SK-N-SH treated with all-trans-retinoic acid at 6 μM for 48 hours (cell line): ENCODE results near the gene RASIP1.
"Not testable (repeated sequence)": the region's sequence is repeated elsewhere in the genome, so short reads cannot be mapped to it uniquely, and the experiment has no call there.

Experiments
- ATAC-seq: fragments of 200-7000 bp; cut with Tn5 transposase; 3 replicates; pipeline ENCODE4 v1.9.1; 2020; ENCODE audit warnings: mild to moderate bottlenecking, moderate library complexity
- ARNTL ChIP-seq: fragments of 450-650 bp; formaldehyde crosslinking; IDR thresholded peaks from 2 replicates; pipeline ENCODE4 v1.5.0; 2020; ENCODE audit warnings: low read depth, mild to moderate bottlenecking, moderate library complexity, borderline replicate concordance
- BACH2 ChIP-seq: fragments of 250-450 bp; sonication (Bioruptor Pico); IDR thresholded peaks from 2 replicates; pipeline ENCODE4 v1.9.0; 2021; ENCODE audit warnings: mild to moderate bottlenecking, borderline replicate concordance
- CSDC2 ChIP-seq: fragments of 250-450 bp; sonication (Bioruptor Pico); IDR thresholded peaks from 2 replicates; pipeline ENCODE4 v1.5.0; 2020; ENCODE audit warnings: mild to moderate bottlenecking, moderate library complexity
- ESRRG ChIP-seq: fragments of 250-450 bp; sonication (Bioruptor Pico); IDR thresholded peaks from 2 replicates; pipeline ENCODE4 v1.6.1; 2021; ENCODE audit warnings: mild to moderate bottlenecking
- GLIS3 ChIP-seq: fragments of 250-450 bp; sonication (Bioruptor Pico); IDR thresholded peaks from 2 replicates; pipeline ENCODE4 v1.5.0; 2020; ENCODE audit warnings: mild to moderate bottlenecking, moderate library complexity
- ISL1 ChIP-seq: fragments of 250-450 bp; sonication (Bioruptor Pico); IDR thresholded peaks from 2 replicates; pipeline ENCODE4 v2.1.2; 2022; ENCODE audit warnings: mild to moderate bottlenecking, moderate library complexity
- OSR1 ChIP-seq: fragments of 250-450 bp; sonication (Bioruptor Pico); IDR thresholded peaks from 2 replicates; pipeline ENCODE4 v1.8.0; 2022; ENCODE audit warnings: moderate library complexity, mild to moderate bottlenecking, inconsistent platforms
- POU6F1 ChIP-seq: fragments of 250-450 bp; sonication (Bioruptor Pico); IDR thresholded peaks from 2 replicates; pipeline ENCODE4 v1.8.0; 2021; ENCODE audit warnings: low read depth, mild to moderate bottlenecking, moderate library complexity, borderline replicate concordance
- PPARA ChIP-seq: fragments of 250-450 bp; sonication (Bioruptor Pico); IDR thresholded peaks from 2 replicates; pipeline ENCODE4 v1.5.0; 2020; ENCODE audit warnings: mild to moderate bottlenecking, borderline replicate concordance
- RARB ChIP-seq: fragments of 250-450 bp; sonication (Bioruptor Pico); IDR thresholded peaks from 2 replicates; pipeline ENCODE4 v1.8.0; 2021; ENCODE audit warnings: mild to moderate bottlenecking, moderate library complexity
- TCF4 ChIP-seq: fragments of 250-450 bp; sonication (Bioruptor Pico); IDR thresholded peaks from 2 replicates; pipeline ENCODE4 v1.8.0; 2021; ENCODE audit warnings: mild to moderate bottlenecking, moderate library complexity, borderline replicate concordance
- TOX ChIP-seq: fragments of 250-450 bp; sonication (Bioruptor Pico); IDR thresholded peaks from 2 replicates; pipeline ENCODE4 v1.8.0; 2021; ENCODE audit warnings: mild to moderate bottlenecking, moderate library complexity, borderline replicate concordance
- ZC3H10 ChIP-seq: fragments of 250-450 bp; sonication (Bioruptor Pico); IDR thresholded peaks from 2 replicates; pipeline ENCODE4 v1.5.1; 2021; ENCODE audit warnings: mild to moderate bottlenecking, moderate library complexity
- ZFP30 ChIP-seq: fragments of 450-650 bp; formaldehyde crosslinking; IDR thresholded peaks from 2 replicates; pipeline ENCODE4 v1.5.0; 2022; ENCODE audit warnings: mild to moderate bottlenecking, moderate library complexity
- ZNF565 ChIP-seq: fragments of 450-650 bp; formaldehyde crosslinking; conservative IDR thresholded peaks from 2 replicates; pipeline ENCODE4 v1.5.0; 2020; ENCODE audit warnings: low read depth, mild to moderate bottlenecking, moderate library complexity
- ZNF70 ChIP-seq: fragments of 450-650 bp; formaldehyde crosslinking; IDR thresholded peaks from 2 replicates; pipeline ENCODE4 v1.5.0; 2020; ENCODE audit warnings: mild to moderate bottlenecking, moderate library complexity
- ZNF8 ChIP-seq: fragments of 450-650 bp; formaldehyde crosslinking; IDR thresholded peaks from 2 replicates; pipeline ENCODE4 v1.5.0; 2020; ENCODE audit warnings: mild to moderate bottlenecking, moderate library complexity
- TF ChIP-seq, protein P1 (sequence below): fragments of 250-450 bp; sonication (Bioruptor Pico); IDR thresholded peaks from 2 replicates; pipeline ENCODE4 v1.5.1; 2021; ENCODE audit warnings: mild to moderate bottlenecking, moderate library complexity
- TF ChIP-seq, protein P2 (sequence below): fragments of 250-450 bp; sonication (Bioruptor Pico); IDR thresholded peaks from 2 replicates; pipeline ENCODE4 v1.8.0; 2020; ENCODE audit warnings: mild to moderate bottlenecking, moderate library complexity, borderline replicate concordance
- TF ChIP-seq, protein P3 (sequence below): fragments of 250-450 bp; sonication (Bioruptor Pico); IDR thresholded peaks from 2 replicates; pipeline ENCODE4 v1.5.1; 2020; ENCODE audit warnings: low read depth, mild to moderate bottlenecking, moderate library complexity
- TF ChIP-seq, protein P4 (sequence below): fragments of 250-450 bp; sonication (Bioruptor Pico); IDR thresholded peaks from 2 replicates; pipeline ENCODE4 v1.5.0; 2020; ENCODE audit warnings: mild to moderate bottlenecking, moderate library complexity

RASIP1 gene

DNA sequence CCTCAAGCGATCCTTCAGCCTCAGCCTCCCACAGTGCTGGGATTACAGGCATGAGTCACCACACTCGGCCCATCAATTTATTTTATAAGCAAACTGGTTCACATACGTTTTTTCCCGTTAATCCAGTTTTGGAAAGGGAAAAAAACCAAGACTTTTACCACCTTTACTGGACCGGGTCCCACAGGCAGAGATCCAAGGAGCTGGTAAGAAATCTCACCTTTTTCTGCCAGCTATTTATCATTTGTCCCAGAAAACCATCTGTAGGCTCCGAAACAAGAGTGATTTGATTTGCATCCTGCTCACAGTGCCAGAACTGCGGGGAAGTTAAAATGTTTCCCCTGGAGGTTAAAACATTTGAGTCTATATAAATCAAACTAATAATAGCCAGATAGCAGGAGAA, 51.0 kb downstream of the RASIP1 start:
- TF ChIP-seq ISL1, result no peak
- TF ChIP-seq ZNF8, result no peak
- no peak for TF ChIP-seq ESRRG (CRISPR knock-in tag)
- ATAC-seq, result no peak

DNA sequence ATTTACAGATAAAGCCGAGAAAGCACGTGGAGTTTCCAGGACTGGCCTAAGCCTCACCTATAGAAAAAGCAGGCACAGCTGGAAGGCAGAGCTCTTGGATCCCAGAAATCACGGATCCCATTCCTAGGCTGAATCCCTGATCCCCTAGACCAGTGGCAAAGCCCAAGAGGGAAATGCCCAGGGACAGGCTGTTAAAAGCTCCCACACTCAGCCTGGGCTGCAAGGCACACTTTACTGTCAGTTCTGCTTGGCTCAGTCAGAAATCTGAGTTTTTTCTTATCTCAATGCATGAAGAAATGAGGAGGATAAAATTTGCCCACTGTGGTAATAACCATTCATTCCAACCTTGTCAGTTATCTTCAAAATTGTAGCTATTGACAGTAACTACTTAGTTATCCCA, 52.6 kb downstream of the RASIP1 start:
- no peak for TF ChIP-seq CSDC2 (CRISPR knock-in tag)
- TF ChIP-seq, protein P1, sequence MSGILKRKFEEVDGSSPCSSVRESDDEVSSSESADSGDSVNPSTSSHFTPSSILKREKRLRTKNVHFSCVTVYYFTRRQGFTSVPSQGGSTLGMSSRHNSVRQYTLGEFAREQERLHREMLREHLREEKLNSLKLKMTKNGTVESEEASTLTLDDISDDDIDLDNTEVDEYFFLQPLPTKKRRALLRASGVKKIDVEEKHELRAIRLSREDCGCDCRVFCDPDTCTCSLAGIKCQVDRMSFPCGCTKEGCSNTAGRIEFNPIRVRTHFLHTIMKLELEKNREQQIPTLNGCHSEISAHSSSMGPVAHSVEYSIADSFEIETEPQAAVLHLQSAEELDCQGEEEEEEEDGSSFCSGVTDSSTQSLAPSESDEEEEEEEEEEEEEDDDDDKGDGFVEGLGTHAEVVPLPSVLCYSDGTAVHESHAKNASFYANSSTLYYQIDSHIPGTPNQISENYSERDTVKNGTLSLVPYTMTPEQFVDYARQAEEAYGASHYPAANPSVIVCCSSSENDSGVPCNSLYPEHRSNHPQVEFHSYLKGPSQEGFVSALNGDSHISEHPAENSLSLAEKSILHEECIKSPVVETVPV (CRISPR knock-in tag), result no peak
- no peak for ATAC-seq

DNA sequence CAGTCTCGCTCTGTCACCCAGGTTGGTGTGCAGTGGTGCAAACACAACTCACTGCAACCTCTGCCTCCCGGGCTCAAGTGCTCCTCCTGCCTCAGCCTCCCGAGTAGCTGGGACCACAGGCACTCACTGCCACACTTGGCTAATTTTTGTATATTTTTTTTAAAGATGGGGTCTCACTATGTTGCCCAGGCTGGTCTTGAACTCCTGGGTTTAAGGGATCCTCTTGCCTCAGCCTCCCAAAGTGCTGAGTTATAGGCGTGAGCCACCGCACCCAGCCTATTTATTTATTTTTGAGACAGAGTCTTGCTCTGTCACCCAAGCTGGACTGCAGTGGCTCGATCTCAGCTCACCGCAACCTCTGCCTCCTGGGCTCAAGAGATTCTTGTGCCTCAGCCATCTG, 53.8 kb downstream of the RASIP1 start:
- ATAC-seq, result not testable (repeated sequence)

DNA sequence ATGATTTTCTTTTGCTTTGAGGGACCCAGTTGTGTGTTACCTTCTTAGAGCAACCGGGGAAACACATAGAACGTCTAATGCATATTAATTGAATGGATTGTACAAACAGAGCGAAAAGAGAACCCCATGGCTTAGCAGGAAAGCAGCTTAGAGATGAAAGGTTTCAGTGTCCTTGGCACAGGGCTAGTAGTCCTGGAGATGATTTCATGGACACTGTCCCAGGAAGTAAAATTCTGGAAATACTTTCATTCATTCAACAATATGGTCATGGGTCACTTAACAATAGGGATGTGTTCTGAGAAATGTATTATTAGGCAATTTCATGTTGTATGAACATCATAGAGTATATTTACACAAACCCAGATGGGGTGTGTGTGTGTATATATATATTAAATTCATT, 54.3 kb downstream of the RASIP1 start:
- no peak for TF ChIP-seq TOX (CRISPR knock-in tag)
- no peak for TF ChIP-seq ZNF8
- TF ChIP-seq BACH2 (CRISPR knock-in tag), result no peak
- TF ChIP-seq ZFP30 (CRISPR knock-in tag), result no peak
- no peak for TF ChIP-seq ZNF565 (CRISPR knock-in tag)
- TF ChIP-seq ZC3H10 (CRISPR knock-in tag), result no peak
- no peak for ATAC-seq

- TF ChIP-seq RARB (CRISPR knock-in tag), result no peak
- no peak for TF ChIP-seq ISL1
- TF ChIP-seq, protein P2, sequence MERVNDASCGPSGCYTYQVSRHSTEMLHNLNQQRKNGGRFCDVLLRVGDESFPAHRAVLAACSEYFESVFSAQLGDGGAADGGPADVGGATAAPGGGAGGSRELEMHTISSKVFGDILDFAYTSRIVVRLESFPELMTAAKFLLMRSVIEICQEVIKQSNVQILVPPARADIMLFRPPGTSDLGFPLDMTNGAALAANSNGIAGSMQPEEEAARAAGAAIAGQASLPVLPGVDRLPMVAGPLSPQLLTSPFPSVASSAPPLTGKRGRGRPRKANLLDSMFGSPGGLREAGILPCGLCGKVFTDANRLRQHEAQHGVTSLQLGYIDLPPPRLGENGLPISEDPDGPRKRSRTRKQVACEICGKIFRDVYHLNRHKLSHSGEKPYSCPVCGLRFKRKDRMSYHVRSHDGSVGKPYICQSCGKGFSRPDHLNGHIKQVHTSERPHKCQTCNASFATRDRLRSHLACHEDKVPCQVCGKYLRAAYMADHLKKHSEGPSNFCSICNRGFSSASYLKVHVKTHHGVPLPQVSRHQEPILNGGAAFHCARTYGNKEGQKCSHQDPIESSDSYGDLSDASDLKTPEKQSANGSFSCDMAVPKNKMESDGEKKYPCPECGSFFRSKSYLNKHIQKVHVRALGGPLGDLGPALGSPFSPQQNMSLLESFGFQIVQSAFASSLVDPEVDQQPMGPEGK (CRISPR knock-in tag), result no peak
- TF ChIP-seq TCF4 (CRISPR knock-in tag), result no peak
- TF ChIP-seq, protein P3, sequence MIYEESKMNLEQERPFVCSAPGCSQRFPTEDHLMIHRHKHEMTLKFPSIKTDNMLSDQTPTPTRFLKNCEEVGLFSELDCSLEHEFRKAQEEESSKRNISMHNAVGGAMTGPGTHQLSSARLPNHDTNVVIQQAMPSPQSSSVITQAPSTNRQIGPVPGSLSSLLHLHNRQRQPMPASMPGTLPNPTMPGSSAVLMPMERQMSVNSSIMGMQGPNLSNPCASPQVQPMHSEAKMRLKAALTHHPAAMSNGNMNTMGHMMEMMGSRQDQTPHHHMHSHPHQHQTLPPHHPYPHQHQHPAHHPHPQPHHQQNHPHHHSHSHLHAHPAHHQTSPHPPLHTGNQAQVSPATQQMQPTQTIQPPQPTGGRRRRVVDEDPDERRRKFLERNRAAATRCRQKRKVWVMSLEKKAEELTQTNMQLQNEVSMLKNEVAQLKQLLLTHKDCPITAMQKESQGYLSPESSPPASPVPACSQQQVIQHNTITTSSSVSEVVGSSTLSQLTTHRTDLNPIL (CRISPR knock-in tag), result no peak
- no peak for TF ChIP-seq OSR1 (CRISPR knock-in tag)
- no peak for TF ChIP-seq ZC3H10 (CRISPR knock-in tag)
- no peak for TF ChIP-seq ZNF70 (CRISPR knock-in tag)
- TF ChIP-seq POU6F1, result no peak
- no peak for TF ChIP-seq ARNTL (CRISPR knock-in tag)
- TF ChIP-seq ESRRG (CRISPR knock-in tag), result no peak
- no peak for TF ChIP-seq PPARA (CRISPR knock-in tag)
- TF ChIP-seq, protein P4, sequence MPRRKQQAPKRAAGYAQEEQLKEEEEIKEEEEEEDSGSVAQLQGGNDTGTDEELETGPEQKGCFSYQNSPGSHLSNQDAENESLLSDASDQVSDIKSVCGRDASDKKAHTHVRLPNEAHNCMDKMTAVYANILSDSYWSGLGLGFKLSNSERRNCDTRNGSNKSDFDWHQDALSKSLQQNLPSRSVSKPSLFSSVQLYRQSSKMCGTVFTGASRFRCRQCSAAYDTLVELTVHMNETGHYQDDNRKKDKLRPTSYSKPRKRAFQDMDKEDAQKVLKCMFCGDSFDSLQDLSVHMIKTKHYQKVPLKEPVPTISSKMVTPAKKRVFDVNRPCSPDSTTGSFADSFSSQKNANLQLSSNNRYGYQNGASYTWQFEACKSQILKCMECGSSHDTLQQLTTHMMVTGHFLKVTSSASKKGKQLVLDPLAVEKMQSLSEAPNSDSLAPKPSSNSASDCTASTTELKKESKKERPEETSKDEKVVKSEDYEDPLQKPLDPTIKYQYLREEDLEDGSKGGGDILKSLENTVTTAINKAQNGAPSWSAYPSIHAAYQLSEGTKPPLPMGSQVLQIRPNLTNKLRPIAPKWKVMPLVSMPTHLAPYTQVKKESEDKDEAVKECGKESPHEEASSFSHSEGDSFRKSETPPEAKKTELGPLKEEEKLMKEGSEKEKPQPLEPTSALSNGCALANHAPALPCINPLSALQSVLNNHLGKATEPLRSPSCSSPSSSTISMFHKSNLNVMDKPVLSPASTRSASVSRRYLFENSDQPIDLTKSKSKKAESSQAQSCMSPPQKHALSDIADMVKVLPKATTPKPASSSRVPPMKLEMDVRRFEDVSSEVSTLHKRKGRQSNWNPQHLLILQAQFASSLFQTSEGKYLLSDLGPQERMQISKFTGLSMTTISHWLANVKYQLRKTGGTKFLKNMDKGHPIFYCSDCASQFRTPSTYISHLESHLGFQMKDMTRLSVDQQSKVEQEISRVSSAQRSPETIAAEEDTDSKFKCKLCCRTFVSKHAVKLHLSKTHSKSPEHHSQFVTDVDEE (CRISPR knock-in tag), result no peak
- no peak for TF ChIP-seq BACH2 (CRISPR knock-in tag)
- no peak for TF ChIP-seq GLIS3 (CRISPR knock-in tag)
- ATAC-seq, result no peak
Measured at GRCh38 chr19:48685583-48685982, 54.8 kb downstream of the RASIP1 start.
